Non-pigmented ciliary epithelial cell (primary cell): Measurements from ENCODE around the gene ZFYVE26.

Experiments used
- DNase-seq: peaks from one replicate; pipeline ENCODE4 v3.0.0-alpha.2; 2010; ENCODE audit warnings: low read depth

The ZFYVE26 gene

DNA sequence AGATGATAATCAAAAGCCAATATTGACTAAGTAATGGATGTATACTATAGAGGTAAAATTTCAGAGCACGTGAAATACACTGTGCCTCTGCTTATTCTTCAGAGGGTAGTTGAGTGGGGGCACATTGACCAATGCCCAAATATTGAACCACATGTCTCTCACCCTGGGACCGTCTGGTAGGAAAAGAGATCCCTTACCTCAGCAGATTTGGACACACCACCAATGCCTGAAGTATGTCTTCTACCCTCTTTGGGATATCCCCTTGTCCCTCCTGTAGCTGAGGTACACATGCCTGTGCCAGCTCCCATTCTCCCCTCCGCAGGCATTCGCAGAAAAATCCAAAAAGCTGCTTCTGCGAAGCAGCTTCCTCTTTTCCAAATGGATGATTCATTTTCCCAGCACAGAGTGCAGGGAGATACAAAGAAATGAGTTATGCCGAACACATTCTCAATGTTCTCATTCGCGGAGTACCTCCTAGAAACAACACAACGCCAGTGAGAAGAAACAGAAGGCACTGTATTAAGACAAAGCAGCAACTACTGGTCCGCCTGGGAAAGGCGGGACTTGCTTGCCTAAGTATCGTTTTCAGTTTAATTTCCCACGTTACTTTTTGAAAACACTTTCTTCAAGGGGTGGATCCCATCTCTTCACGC lies 691 bp downstream of the ZFYVE26 start:
- peak; percentile 34 for DNase-seq

DNA sequence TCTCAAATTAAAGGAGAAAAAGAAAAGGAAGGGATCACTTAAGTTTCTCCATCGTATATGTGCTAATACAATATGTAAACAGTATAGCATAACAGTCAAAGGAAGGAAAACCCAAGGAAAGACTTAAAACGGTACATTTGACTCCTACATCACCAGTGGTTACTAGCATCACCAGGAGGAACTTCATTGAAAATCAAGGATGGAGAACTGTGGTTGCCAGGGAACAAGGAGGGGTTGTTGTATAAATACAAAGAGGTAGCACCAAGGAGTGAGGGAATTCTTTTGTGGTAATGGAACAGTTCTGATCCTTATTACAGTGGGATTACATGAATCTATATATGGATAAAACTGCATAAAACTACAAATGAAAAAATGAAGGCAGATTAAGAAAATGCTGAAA lies 1.6 kb downstream of the ZFYVE26 start:
- no peak for DNase-seq

DNA sequence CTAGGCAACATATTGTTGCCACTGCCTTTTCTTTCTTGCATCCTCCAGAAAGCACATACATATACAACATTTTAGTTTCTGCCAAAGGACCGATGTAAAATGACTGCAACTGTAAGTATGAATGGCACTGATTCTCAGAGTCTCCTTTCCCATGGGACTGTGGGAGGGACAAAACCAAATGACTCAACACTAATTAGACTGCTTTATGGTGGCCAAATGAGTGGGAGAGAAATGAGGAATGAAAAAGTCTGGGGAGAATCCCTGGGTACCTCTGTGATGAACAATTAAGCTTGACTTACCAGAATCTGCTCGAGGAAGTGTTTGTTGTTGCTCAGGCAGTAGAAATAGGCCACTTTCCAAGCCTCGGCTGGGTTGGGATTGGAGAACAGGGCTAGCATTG lies 10.1 kb downstream of the ZFYVE26 start:
- DNase-seq, result no peak

DNA sequence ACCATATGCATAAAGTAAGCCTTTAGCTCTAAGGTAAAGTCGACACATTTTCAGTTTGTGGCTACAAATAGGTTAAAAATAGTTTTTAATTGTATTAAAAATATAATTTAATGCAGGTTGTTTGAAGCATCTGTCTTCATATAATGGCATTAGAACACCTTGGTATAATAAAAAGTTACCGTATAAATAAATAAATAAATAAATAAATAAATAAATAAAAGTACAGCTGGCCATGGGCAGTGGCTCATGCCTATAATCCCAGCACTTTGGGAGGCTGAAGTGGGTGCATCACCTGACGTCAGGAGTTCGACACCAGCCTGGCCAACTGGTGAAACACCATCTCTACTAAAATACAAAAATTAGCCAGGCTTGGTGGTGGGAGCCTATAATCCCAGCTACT lies 15.6 kb downstream of the ZFYVE26 start:
- DNase-seq, result no peak

DNA sequence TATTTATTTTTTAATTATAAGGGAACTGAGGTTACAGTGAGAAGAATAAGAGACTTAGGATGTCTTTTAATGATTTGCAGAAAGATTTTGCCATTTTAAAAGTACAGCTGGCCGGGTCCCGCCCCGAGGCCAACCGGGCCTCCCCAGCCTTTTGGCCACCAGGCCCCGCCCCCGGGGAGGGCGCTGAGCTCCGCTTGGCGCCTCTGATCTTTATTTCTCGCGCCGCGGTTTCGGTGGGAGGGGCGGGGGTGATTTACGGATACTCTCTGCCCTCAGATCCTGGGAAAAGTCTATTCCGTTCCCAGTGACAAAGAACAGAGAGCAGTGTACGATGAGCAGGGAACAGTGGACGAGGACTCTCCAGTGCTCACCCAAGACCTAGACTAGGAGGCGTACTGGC lies 17.7 kb downstream of the ZFYVE26 start:
- DNase-seq, result no peak

DNA sequence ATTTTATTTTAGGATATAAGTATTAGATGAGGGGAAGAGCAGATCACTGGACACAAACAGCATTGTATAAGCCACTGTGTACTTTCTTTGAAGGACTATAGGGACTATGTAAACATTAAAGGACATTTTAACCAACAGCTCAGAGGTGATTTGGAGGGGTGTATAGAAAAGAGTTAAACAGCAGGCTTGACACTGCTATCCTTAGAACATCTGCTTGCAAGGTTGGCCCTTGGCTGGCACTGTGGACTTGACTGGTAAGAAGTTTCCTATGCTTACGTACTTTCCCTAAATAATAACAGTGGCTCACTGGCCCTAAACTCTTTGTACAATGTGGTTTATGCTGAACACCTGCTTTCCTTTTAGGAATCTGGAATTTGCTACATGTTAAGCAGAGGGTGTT lies 28.7 kb downstream of the ZFYVE26 start:
- no peak for DNase-seq

DNA sequence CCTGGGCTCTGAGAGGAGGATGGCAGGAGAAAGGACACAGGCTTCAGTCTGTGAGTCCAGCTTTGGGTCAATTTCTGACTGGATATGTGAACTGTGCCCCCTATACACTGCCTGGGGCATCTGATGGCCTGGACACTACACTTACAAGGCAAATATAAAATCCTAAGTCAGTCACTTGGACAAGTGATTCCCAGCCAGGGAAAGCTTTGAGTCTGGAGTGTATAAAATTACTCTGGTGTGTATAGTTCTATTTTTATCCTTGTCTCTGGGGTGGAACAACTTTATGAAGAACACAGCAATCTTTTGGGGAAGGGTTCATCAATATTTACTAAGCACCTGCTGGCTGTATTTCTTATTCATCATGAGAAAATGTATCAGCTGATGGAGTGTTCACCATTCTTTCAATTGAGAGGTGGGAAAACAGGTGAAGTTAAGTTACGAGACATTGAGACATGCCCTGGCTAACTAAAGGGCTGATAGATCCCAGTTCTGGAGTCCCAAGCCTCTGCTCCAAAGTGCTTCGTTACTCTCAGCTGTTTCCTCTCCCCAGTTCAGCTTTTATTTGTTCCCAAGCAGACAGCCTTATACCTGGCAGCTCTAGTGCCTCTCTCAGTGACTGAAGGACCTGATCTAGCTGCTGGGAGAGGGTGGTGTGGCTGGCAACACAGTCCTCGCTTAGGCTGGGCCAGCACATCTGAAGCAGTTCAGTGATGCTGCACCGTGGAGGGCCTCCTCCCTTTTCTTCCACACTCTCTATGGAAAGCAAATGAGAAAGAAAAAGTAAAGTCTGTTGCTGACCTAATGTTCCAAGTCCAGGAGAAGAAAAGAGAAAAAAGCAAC lies 30.9 kb downstream of the ZFYVE26 start:
- no peak for DNase-seq

DNA sequence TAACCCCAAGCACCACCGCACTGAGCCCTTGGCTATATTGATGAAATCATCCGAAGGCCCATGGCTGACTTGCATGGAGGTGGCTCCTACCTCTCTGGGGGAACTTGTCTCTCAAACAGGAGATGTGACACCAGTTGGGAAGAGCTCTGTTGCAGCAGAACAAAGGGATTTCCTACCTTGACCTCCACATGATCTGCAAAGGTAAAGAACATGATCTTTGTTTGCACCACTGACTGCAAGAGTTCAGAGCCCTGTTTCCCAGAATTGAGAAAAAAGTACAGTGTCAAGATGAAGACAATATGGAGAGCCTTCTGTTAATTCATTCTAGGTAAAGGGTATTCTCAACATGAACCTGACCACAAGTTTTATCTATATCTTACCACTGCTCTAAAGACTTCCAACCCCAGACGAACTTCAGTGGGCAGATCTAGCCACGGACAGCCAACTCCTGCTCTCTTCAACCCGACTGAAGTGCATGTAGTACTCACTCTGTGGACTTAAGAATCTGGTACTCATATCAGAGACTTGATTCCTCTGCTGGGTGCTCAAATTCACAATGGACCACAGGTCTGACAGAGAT lies 32.1 kb downstream of the ZFYVE26 start:
- no peak for DNase-seq

DNA sequence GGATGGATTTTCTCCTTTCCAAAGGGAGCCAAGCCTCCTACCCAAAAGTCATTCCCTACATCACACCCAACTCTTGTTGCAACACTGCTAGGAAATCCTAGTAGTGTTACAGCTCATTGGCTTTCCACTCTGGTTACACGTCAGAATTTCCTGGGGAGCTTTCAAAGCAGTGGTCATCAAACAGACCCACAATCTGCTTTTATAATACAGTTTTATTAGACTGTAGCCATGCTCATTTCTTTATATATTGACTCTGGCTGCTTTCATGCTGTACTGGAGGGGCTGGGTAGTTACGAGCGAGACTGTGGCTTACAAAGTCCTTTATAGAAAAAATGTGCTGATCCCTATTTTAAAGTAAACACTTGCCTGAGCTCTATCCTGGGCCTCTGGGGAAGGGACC lies 34.3 kb downstream of the ZFYVE26 start:
- no peak for DNase-seq

DNA sequence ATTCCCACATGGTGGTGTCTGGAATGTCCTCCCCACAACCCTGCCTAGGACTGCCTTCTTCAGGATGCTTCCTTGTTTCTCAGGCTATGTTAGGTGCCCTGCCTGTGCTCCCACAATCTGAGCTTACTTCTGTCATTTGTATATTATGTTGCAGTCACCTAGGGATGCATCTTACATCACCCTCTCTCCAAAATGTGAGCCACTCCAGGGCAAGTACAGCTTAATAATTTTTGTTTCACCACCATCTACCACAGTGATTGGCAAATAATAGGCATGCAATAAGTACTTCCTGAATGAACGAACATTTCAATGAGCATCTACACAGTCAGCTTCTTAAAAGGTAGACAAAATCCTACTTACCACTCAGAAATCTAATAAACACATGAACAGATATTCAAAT lies 37.6 kb downstream of the ZFYVE26 start:
- DNase-seq, result no peak

DNA sequence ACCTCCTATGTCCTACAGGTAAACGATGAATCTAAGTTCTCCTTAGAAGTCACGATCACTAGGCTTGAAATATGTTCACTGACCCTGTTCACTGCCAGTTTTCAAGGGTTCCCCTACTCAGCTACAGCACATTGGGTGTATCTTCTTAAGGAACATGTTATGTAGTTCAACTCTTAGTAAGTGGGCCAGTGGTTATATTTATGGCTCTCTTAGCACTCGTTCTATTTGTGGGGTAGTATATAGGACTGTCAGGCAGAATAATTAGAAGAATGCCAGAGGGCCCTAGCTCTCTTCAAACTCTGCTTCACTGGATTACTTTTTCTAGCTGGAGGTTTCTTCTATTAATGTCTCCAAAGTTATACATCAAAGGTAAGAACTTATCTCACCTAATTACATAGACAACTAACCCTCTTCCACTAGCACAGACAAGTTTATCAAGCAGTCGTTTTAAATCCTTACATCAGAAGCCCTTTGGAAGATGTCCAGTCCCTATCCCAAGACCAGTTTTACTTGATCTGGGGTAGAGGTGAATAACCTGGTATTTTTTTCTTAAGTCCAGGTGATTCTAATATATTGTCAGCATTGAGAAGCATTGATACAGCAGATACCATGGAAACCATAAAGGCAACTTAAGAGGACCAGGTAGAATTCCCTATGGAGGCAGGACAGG lies 39.6 kb downstream of the ZFYVE26 start:
- no peak for DNase-seq

DNA sequence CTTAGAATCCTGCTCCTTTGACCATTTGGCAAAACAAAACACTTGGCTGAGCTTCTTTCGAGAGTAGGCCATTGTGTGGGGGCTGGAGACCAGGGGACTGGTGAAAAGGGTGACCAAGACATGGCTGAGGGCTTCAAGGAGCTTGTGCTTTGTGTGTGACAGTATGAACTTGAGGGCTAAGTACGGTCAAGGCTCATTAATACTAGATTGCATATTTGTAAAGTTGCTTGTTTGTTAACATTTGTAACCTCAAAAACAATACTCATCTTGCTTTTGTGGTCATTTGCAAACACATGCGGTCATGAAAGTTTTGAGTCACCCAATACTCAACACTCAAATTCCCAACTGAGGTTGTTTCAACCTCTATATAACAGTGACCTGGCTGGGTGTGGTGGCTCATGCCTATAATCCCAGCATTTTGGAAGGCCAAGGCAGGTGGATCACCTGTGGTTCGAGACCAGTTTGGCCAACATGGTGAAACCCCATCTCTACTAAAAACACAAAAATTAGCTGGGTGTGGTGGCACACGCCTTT lies 42.5 kb downstream of the ZFYVE26 start:
- DNase-seq, result no peak

DNA sequence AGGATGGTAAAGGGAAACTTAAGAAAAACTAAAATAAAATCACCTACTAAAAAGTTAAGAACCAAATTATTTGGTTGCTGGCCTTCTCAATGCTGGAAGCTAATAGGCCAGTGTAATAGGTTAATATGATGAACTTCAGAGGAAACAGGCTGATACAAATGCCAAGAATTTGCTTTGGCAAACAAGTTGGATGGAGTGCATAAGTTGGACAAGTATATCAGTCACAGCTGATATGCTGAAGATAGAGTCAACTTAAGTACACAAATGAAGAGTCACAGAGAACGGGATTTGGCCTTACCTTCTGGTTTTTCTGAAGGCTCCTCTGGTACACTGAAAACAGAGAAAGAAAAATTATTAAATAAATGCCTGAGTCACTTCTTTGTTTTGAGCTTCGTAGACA lies 48.2 kb downstream of the ZFYVE26 start:
- no peak for DNase-seq

DNA sequence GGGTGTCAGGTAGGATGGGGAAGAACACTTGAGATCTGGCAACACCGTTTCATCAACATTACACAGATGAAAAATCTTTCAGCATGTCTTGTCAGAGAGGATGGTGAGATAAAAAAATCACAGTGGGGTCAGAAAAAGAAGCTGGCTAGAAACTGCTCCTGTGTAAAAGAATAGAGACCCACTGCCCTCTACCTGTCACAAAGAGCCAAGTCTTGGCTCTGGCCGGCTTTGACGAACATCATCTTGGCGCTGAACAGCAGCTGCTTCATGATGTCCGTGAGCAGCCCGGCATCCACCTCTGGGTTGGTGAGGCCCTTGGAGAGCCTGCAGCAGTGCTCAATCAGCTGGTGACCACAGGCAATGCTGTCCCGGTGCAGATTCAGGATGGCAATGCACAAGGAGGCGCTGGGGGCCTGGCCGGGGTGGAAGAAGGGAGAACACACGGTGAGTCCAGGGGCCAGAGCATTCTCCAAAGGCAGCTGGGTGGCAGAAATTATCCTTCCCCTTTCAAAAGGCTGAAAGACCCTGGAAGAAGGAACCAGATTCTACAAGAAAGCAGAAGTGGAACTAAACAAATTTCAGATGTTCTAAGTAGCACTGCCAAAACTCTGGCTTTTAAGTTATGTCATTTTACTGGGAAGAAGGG lies 50.2 kb downstream of the ZFYVE26 start:
- DNase-seq, result no peak

DNA sequence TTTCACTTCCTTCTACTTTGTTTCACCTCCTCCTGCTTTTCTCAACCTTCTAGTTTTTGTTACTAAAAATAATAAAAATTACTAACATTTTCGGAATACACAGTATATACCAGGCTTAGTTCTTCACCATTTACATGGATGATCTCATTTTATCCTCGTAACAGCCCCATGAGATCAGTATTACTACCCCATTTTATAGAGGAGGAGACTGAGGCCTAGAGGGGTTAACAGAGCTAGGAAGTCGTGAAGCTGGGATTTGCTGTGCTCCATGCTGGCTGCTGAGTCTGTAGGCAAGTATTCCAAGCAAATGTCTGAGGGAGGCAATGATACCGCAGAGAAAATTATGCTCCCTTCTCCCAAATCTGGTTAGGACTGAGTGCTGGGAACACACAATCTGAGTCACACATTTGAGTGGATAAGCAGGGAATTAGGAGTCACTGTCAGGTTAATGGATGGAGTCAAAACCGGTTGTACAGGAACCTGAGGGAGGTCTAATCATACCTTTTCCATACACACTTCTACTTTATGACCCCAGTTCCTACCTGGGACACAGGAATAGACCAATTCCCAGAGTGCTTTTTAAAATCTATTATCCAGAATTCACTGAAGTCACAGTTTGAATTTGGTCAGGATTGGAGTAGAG lies 51.1 kb downstream of the ZFYVE26 start:
- DNase-seq, result no peak

DNA sequence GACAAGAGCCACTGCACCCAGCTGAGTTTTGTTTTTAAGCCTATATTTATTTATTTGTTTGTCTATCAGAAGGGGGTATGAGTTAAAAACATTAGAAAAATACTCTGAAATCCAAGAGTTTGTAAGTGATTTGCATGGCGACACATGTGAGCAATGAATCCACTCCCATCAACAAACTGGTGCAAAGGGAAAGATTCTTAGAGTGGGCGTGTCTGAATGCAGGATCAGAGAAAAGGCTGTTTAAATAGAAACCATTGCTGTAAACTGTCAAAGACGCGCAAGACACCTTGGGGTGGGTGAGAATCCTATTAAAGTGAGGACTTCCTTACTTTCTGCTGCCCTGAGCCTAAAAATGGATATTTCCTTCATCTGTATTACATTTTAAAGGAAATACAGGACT lies 51.9 kb downstream of the ZFYVE26 start:
- no peak for DNase-seq

DNA sequence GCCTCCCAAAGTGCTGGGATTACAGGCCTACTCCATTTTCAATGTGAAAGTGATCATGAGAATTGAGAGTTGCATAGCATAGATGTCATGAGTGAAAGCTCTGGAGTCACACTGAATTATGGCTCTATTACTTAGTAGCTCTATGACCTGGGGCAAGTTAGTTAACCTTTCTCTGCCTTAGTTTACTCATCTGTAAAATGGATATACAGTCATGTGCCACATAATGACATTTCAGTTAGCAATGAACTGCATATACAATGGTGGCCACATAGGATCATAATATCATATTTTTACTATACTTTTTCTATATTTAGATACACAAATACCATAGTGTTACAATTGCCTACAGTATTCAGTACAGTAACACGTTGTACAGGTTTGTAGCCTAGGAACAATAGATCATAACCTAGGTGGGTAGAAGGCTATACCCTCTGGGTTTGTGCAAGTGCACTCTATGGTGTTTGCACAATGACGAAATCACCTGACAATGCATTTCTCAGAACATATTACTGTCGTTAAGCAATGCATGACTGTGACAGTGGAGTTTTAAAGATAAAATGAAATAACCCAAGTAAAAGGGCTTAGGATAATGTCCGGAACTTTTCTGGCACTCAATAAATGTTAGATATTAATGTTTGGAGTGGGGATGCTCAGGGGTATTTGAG lies 53.1 kb downstream of the ZFYVE26 start:
- no peak for DNase-seq

DNA sequence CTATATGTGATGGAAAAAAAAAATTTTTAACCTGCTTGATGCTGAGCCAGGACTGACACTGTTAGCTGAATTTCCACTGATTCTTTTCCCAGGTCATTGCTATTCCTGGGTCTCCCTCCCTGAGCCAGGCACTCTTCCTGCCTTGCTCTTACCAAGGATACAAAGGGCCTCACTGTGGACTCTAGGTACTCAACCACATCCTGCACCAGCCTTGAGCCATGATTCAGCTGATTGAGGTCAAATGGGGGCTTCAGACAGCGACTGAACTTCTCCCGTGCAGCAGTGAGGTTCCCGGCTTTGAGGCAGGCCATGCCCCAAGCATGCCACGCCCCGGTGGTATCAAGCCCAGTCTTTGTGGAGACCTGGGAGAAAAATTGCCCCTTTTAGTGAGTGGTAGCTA lies 54.3 kb downstream of the ZFYVE26 start:
- no peak for DNase-seq

DNA sequence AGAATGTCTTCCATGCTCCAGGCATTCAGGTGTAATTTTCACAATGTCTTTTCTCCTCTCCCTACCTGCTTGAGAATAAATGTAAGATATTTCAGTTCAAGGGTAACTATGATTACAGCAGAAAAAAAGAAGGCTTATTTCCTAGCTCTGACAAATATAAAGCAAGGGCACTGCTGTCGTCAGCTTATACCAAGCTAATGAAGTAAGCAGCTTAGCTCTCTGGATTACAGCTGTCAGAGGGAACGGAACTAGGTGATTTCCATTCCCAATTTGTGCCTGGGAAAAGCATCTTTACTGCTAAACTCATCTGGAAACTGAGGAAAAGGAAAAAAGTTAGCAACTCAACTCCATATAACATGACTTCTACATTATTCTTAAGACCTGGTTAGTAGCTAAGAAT lies 56.5 kb downstream of the ZFYVE26 start:
- no peak for DNase-seq

DNA sequence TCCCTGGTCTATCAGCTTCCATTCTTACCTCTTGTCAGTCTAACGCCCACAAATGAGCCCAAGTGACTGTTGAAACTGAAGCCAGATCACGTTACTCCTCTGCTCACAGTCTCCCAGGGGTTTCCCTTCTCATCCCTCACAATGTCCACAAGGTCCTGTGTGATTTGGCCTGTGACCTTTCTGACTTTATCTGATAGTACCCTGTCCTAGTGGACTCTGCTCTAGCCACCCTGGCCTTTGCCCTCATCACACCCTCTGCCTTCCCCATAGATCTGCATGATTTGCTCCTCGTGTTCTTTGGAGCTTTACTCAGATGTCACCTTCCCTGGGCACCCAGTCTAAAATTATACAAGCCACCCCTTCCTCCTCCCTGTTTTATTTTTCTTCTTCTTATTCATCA lies 59.2 kb downstream of the ZFYVE26 start:
- no peak for DNase-seq

DNA sequence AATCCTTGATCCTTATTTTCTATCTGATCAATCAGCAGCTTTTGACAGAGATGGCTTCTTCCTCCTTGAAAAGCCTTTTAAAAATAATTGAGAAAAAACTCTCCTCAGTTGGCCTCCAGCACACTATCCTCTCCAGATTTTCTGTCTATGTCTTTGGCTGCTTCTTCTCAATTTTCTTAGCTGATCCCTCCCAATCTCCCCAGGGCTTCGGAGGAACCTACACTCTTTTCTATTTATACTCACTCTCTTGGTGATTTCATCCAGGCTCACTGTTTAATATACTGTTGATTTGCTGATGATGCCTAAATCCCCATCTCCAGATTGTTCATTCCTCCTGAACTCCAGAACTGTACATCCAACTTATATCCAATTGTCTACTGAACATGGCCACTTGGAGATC lies 59.9 kb downstream of the ZFYVE26 start:
- no peak for DNase-seq
